Trophoblast cell (in vitro differentiated cells and primary cell): ENCODE measurements around the gene TADA3.
A peak's percentile ranks its signal among the peaks of the same experiment; 100 is the strongest.

Experiments used
- DNase-seq, 2 donors: peaks; one replicate each; pipeline ENCODE4 v3.0.0-alpha.2; 2016
- H2AFZ ChIP-seq: 2 replicates; pipeline ENCODE4 v1.6.1; 2013; ENCODE audit warnings: low read length, moderate library complexity, mild to moderate bottlenecking; ENCODE audit not compliant: insufficient read depth, poor library complexity
- H2AK5ac ChIP-seq: 2 replicates; pipeline ENCODE4 v1.6.1; 2013; ENCODE audit warnings: mild to moderate bottlenecking, low read length
- H2BK120ac ChIP-seq: 2 replicates; pipeline ENCODE4 v1.6.1; 2013; ENCODE audit warnings: low read length, mild to moderate bottlenecking, moderate library complexity; ENCODE audit not compliant: insufficient read depth, poor library complexity
- H2BK12ac ChIP-seq: 2 replicates; pipeline ENCODE4 v1.6.1; 2013; ENCODE audit warnings: mild to moderate bottlenecking, low read length, moderate library complexity
- H2BK5ac ChIP-seq: 2 replicates; pipeline ENCODE4 v1.6.1; 2013; ENCODE audit warnings: low read length, low read depth, moderate library complexity, mild to moderate bottlenecking; ENCODE audit not compliant: poor library complexity
- H3K14ac ChIP-seq: 2 replicates; pipeline ENCODE4 v1.6.1; 2013; ENCODE audit warnings: mild to moderate bottlenecking, low read length
- H3K18ac ChIP-seq: 2 replicates; pipeline ENCODE4 v1.6.1; 2013; ENCODE audit warnings: mild to moderate bottlenecking, low read length
- H3K23ac ChIP-seq: 2 replicates; pipeline ENCODE4 v1.6.1; 2013; ENCODE audit warnings: low read length
- H3K27ac ChIP-seq: 2 replicates; pipeline ENCODE4 v1.5.1; 2013; ENCODE audit warnings: low read depth, mild to moderate bottlenecking, inconsistent platforms, low read length, moderate library complexity
- H3K27me3 ChIP-seq: 2 replicates; pipeline ENCODE4 v1.6.1; 2013; ENCODE audit warnings: inconsistent platforms, mild to moderate bottlenecking, low read length, moderate library complexity; ENCODE audit not compliant: insufficient read depth
- H3K36me3 ChIP-seq, 2 experiments: 1 replicate in 1 of 2; 2 replicates in 1 of 2; pipeline ENCODE4 v1.6.1; 2013; ENCODE audit warnings: low read length in 2 of 2, mild to moderate bottlenecking in 2 of 2, moderate library complexity in 1 of 2; ENCODE audit not compliant: insufficient read depth in 2 of 2, control insufficient read depth in 1 of 2
- H3K4ac ChIP-seq: 2 replicates; pipeline ENCODE4 v1.6.1; 2013; ENCODE audit warnings: low read depth, mild to moderate bottlenecking, low read length, moderate library complexity
- H3K4me1 ChIP-seq, 2 experiments: 1 replicate in 1 of 2; 2 replicates in 1 of 2; pipeline ENCODE4 v1.6.1; 2013; ENCODE audit warnings: low read length in 2 of 2, mild to moderate bottlenecking in 2 of 2, moderate library complexity in 1 of 2; ENCODE audit not compliant: insufficient read depth in 2 of 2, control insufficient read depth in 1 of 2
- H3K4me2 ChIP-seq: 2 replicates; pipeline ENCODE4 v1.6.1; 2013; ENCODE audit warnings: inconsistent platforms, mild to moderate bottlenecking, low read length, moderate library complexity
- H3K4me3 ChIP-seq: 2 replicates; pipeline ENCODE4 v1.5.1; 2013; ENCODE audit warnings: mild to moderate bottlenecking, low read depth, low read length, inconsistent platforms
- H3K79me1 ChIP-seq: one replicate; pipeline ENCODE4 v1.6.1; 2013; ENCODE audit warnings: low read length
- H3K79me2 ChIP-seq: 2 replicates; pipeline ENCODE4 v1.6.1; 2013; ENCODE audit warnings: low read length, mild to moderate bottlenecking; ENCODE audit not compliant: control insufficient read depth, insufficient read depth, poor library complexity
- H3K9ac ChIP-seq: 2 replicates; pipeline ENCODE4 v1.6.1; 2013; ENCODE audit warnings: mild to moderate bottlenecking, low read length
- H3K9me3 ChIP-seq: 2 replicates; pipeline ENCODE4 v1.6.1; 2013; ENCODE audit warnings: low read depth, mild to moderate bottlenecking, control low read depth, inconsistent platforms, low read length; ENCODE audit not compliant: insufficient read depth
- H4K12ac ChIP-seq: 2 replicates; pipeline ENCODE4 v1.6.1; 2013; ENCODE audit warnings: low read depth, mild to moderate bottlenecking, low read length, moderate library complexity
- H4K8ac ChIP-seq: 2 replicates; pipeline ENCODE4 v1.6.1; 2013; ENCODE audit warnings: low read depth, mild to moderate bottlenecking, low read length, moderate library complexity
- H4K91ac ChIP-seq: one replicate; pipeline ENCODE4 v1.6.1; 2013; ENCODE audit warnings: low read depth, mild to moderate bottlenecking, low read length, moderate library complexity
- WGBS: extraction: QIAGEN DNeasy Blood & Tissue Kit; methylation state at CpG from one replicate; pipeline ENCODE4 v1.1.7; 2013; ENCODE audit warnings: missing lambda C conversion rate; ENCODE audit not compliant: insufficient read length, insufficient coverage; ENCODE audit errors: extremely low coverage; 5-methylcytosine and 5-hydroxymethylcytosine counted together

TADA3 gene

GRCh38 chr3:9808345-9809037, 16.2 kb upstream of the TADA3 start:
- WGBS = no CpG with 5 or more reads among the region's 7 CpGs
- Histone ChIP-seq H2AFZ (no peak overlapping the region), H3K79me2 (peaks cover 3% of the 10 kb centered on the region), H3K27ac (no peak overlapping the region), H3K4ac (no peak overlapping the region), H2AK5ac (no peak overlapping the region), H3K4me1 (peaks cover 0 to 3% of the 10 kb centered on the region in 2 experiments), H4K12ac (no peak overlapping the region), H3K23ac (no peak overlapping the region), H3K79me1 (peaks cover 9% of the 10 kb centered on the region), H3K14ac (no peak overlapping the region), H3K9me3 (no peaks in the 10 kb centered on the region), H3K36me3 (peaks cover 37 to 45% of the 10 kb centered on the region in 2 experiments), H3K18ac (no peak overlapping the region), H3K27me3 (no peaks in the 10 kb centered on the region), H3K4me3 (no peak overlapping the region), H2BK12ac (no peak overlapping the region), H2BK5ac (no peak overlapping the region), H4K91ac (no peak overlapping the region), H4K8ac (no peak overlapping the region), H2BK120ac (no peak overlapping the region), H3K4me2 (no peak overlapping the region), H3K9ac (no peak overlapping the region)
- DNase-seq = peak in 1 of 2 donors; percentile 13

- peaks cover 9% of the 10 kb centered on the region for H3K79me1 ChIP-seq
- H4K8ac ChIP-seq = no peak overlapping the region
- H3K9ac ChIP-seq = no peak overlapping the region
- no peak overlapping the region for H2BK120ac ChIP-seq
- H3K9me3 ChIP-seq = no peaks in the 10 kb centered on the region
- H3K14ac ChIP-seq = no peak overlapping the region
- H3K27ac ChIP-seq = no peak overlapping the region
- no peak overlapping the region for H4K12ac ChIP-seq
- no peak overlapping the region for H3K4ac ChIP-seq
- peaks cover 3% of the 10 kb centered on the region for H3K79me2 ChIP-seq
- no peak overlapping the region for H3K18ac ChIP-seq
- H3K4me1 ChIP-seq = peaks cover 0 to 3% of the 10 kb centered on the region in 2 experiments
- no peak overlapping the region for H2AK5ac ChIP-seq
- peaks cover 36 to 45% of the 10 kb centered on the region in 2 experiments for H3K36me3 ChIP-seq
- no peaks in the 10 kb centered on the region for H3K27me3 ChIP-seq
- no peak overlapping the region for H3K4me2 ChIP-seq
- H4K91ac ChIP-seq = no peak overlapping the region
- no peak overlapping the region for H3K23ac ChIP-seq
- no CpG with 5 or more reads among the region's 2 CpGs for WGBS
- no peak overlapping the region for H3K4me3 ChIP-seq
- H2AFZ ChIP-seq = no peak overlapping the region
- no peak for DNase-seq
- H2BK5ac ChIP-seq = no peak overlapping the region
- H2BK12ac ChIP-seq = no peak overlapping the region
Observed at GRCh38 chr3:9807981-9808344, 15.7 kb upstream of the TADA3 start.

- no peak overlapping the region for H2BK12ac ChIP-seq
- no CpG with 5 or more reads among the region's 7 CpGs for WGBS
- no peak overlapping the region for H3K23ac ChIP-seq
- no peak overlapping the region for H4K12ac ChIP-seq
- H3K9ac ChIP-seq = no peak overlapping the region
- H3K27ac ChIP-seq = no peak overlapping the region
- DNase-seq = no peak
- H3K36me3 ChIP-seq = peaks cover 39 to 47% of the 10 kb centered on the region in 2 experiments
- no peak overlapping the region for H2BK5ac ChIP-seq
- H3K4ac ChIP-seq = no peak overlapping the region
- no peak overlapping the region for H3K14ac ChIP-seq
- H2AK5ac ChIP-seq = no peak overlapping the region
- H4K8ac ChIP-seq = no peak overlapping the region
- peaks cover 9% of the 10 kb centered on the region for H3K79me1 ChIP-seq
- H3K4me3 ChIP-seq = no peak overlapping the region
- no peak overlapping the region for H3K18ac ChIP-seq
- H2AFZ ChIP-seq = no peak overlapping the region
- H3K4me2 ChIP-seq = no peak overlapping the region
- H3K79me2 ChIP-seq = peaks cover 3% of the 10 kb centered on the region
- no peaks in the 10 kb centered on the region for H3K9me3 ChIP-seq
- H4K91ac ChIP-seq = no peak overlapping the region
- H3K4me1 ChIP-seq = peaks cover 0 to 3% of the 10 kb centered on the region in 2 experiments
- no peaks in the 10 kb centered on the region for H3K27me3 ChIP-seq
- H2BK120ac ChIP-seq = no peak overlapping the region
Observed at GRCh38 chr3:9806688-9807589, 14.7 kb upstream of the TADA3 start.

GRCh38 chr3:9806137-9806536, 13.9 kb upstream of the TADA3 start:
- Histone ChIP-seq H3K36me3 (peaks cover 45 to 54% of the 10 kb centered on the region in 2 experiments), H3K23ac (no peak overlapping the region), H3K4ac (no peak overlapping the region), H3K27me3 (no peaks in the 10 kb centered on the region), H4K8ac (no peak overlapping the region), H3K79me1 (peaks cover 9% of the 10 kb centered on the region), H4K12ac (no peak overlapping the region), H3K79me2 (peaks cover 3% of the 10 kb centered on the region), H3K4me1 (peaks cover 0 to 3% of the 10 kb centered on the region in 2 experiments), H2AK5ac (no peak overlapping the region), H2BK5ac (no peak overlapping the region), H2AFZ (no peak overlapping the region), H3K9me3 (no peaks in the 10 kb centered on the region), H3K4me2 (no peak overlapping the region), H3K14ac (no peak overlapping the region), H2BK120ac (no peak overlapping the region), H4K91ac (no peak overlapping the region), H2BK12ac (no peak overlapping the region), H3K18ac (no peak overlapping the region), H3K27ac (no peak overlapping the region), H3K4me3 (no peak overlapping the region), H3K9ac (no peak overlapping the region)
- DNase-seq = no peak
- WGBS = no CpG with 5 or more reads among the region's 12 CpGs
